ENCODE data around the gene TBC1D1. TPM values are rescaled to one million over a fixed set of nuclear protein-coding genes. Genes with fewer than 3 reads are reported as not detected.

The TBC1D1 gene
- total and polyA plus RNA-seq, 10 donors, result 49.3 to 142 (median 95.5) TPM

- Histone ChIP-seq H3K27ac (peak overlapping the region in 4 of 8 donors; percentile 13 to 62 (median 37)), H3K36me3 (peaks cover 0 to 100% (median 51%) of the 10 kb centered on the region in 6 donors), H3K27me3 (replicated peaks in 1 of 7) (no peaks in the 10 kb centered on the region), H3K4me1 (peaks cover 0 to 29% (median 6%) of the 10 kb centered on the region in 6 donors), H3K4me3 (no peak overlapping the region), H3K9me3 (no peaks in the 10 kb centered on the region)
- TF ChIP-seq POLR2AphosphoS5 (IDR thresholded peaks at IDR 0.05) (no peak), CTCF (IDR thresholded peaks at IDR 0.05 in 8 of 11, conservative IDR thresholded peaks at IDR 0.05 in 3 of 11) (no peak), POLR2A (IDR thresholded peaks at IDR 0.05) (no peak)
- WGBS, 5 donors, result 89 to 94% (median 93%) methylated on average over 7 of the region's 7 CpGs
- no peak for DNase-seq
- intact Hi-C loops (cut with DNase I; ENCODE audit: low total_unique reads), result no loop called here
Measured at GRCh38 chr4:38105475-38106220, 214.8 kb downstream of the TBC1D1 start.

GRCh38 chr4:38106311-38106710 is 215.4 kb downstream of the TBC1D1 start:
- no peak overlapping the region for H3K4me3 ChIP-seq
- WGBS, 5 donors, result 66 to 86% (median 80%) methylated on average over 4 of the region's 4 CpGs
- TF ChIP-seq POLR2A (IDR thresholded peaks at IDR 0.05), result no peak
- TF ChIP-seq POLR2AphosphoS5 (IDR thresholded peaks at IDR 0.05), result peak in 1 of 3 donors; percentile 29
- intact Hi-C loops (cut with DNase I; ENCODE audit: low total_unique reads), result no loop called here
- peaks cover 0 to 100% (median 44%) of the 10 kb centered on the region in 6 donors for H3K36me3 ChIP-seq
- peaks cover 0 to 34% (median 6%) of the 10 kb centered on the region in 6 donors for H3K4me1 ChIP-seq
- H3K9me3 ChIP-seq, result no peaks in the 10 kb centered on the region
- no peak for DNase-seq
- H3K27me3 ChIP-seq (replicated peaks in 1 of 7), result no peaks in the 10 kb centered on the region
- H3K27ac ChIP-seq, result peak overlapping the region in 4 of 8 donors; percentile 13 to 62 (median 37)

- peaks cover 0 to 40% (median 9%) of the 10 kb centered on the region in 6 donors for H3K4me1 ChIP-seq
- peaks cover 0 to 98% (median 41%) of the 10 kb centered on the region in 6 donors for H3K36me3 ChIP-seq
- no peak overlapping the region for H3K4me3 ChIP-seq
- no peaks in the 10 kb centered on the region for H3K9me3 ChIP-seq
- intact Hi-C loops (cut with DNase I; ENCODE audit: low total_unique reads), result no loop called here
- 79 to 92% (median 89%) methylated on average over 10 of the region's 10 CpGs for WGBS, 5 donors
- H3K27me3 ChIP-seq (replicated peaks in 1 of 7), result no peaks in the 10 kb centered on the region
- TF ChIP-seq CTCF (IDR thresholded peaks at IDR 0.05 in 8 of 11, conservative IDR thresholded peaks at IDR 0.05 in 3 of 11) (no peak), POLR2AphosphoS5 (IDR thresholded peaks at IDR 0.05) (no peak), POLR2A (IDR thresholded peaks at IDR 0.05) (no peak)
- no peak for DNase-seq
- H3K27ac ChIP-seq, result peak overlapping the region in 4 of 8 donors; percentile 13 to 62 (median 37)
Measured at GRCh38 chr4:38106886-38107514, 216.1 kb downstream of the TBC1D1 start.

DNA sequence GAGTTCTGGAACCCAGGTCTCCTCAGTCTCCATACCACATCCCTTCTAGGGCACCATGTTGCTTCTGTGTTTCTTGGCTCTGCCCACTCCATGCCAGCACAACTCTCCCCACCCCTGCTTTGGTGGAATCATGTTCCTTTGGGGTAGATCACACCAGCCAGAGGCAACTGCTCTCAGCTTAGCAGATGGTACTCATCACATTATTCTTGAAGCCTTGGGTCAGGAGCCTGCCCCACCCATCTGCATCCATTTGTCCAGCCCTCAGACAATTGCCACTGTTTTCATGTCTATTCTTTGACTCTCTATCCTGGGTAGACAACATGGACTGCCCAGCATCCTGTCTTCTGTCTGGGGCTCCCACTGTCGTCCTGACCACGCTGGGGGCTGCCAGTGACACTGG is 216.9 kb downstream of the TBC1D1 start:
- Histone ChIP-seq H3K4me3 (no peak overlapping the region), H3K27me3 (replicated peaks in 1 of 7) (no peaks in the 10 kb centered on the region), H3K27ac (no peak overlapping the region), H3K9me3 (no peaks in the 10 kb centered on the region), H3K36me3 (peaks cover 0 to 93% (median 39%) of the 10 kb centered on the region in 6 donors), H3K4me1 (peaks cover 0 to 43% (median 11%) of the 10 kb centered on the region in 6 donors)
- intact Hi-C loops (cut with DNase I; ENCODE audit: low total_unique reads), result no loop called here
- no peak for DNase-seq
- TF ChIP-seq CTCF (IDR thresholded peaks at IDR 0.05 in 8 of 11, conservative IDR thresholded peaks at IDR 0.05 in 3 of 11), result no peak
- no peak for TF ChIP-seq POLR2A (IDR thresholded peaks at IDR 0.05)
- WGBS, 5 donors, result 78 to 97% (median 88%) methylated on average over 2 of the region's 2 CpGs

All from spleen (tissue), 11 donors.